Measurements from ENCODE around the gene KIT.
"Not testable (repeated sequence)": the region's sequence is repeated elsewhere in the genome, so short reads cannot be mapped to it uniquely, and the experiment has no call there.

The KIT gene

GRCh38 chr4:54657551-54658251, at the start of gene KIT:
Gene KIT (plus strand): TSS chr4:54657957. CDS start chr4:54658015, 58 bp downstream.
- DNase-seq, result peak; percentile 26

- no peak for DNase-seq
Measured at GRCh38 chr4:54609310-54609709, 48.4 kb upstream of the KIT start.

GRCh38 chr4:54614149-54614548, 43.6 kb upstream of the KIT start:
- no peak for DNase-seq

GRCh38 chr4:54620773-54621172, 37.0 kb upstream of the KIT start:
- no peak for DNase-seq

GRCh38 chr4:54625391-54625790, 32.4 kb upstream of the KIT start:
- no peak for DNase-seq

- DNase-seq, result no peak
Measured at GRCh38 chr4:54626113-54626512, 31.6 kb upstream of the KIT start.

- no peak for DNase-seq
Measured at GRCh38 chr4:54632537-54632936, 25.2 kb upstream of the KIT start.

- DNase-seq, result not testable (repeated sequence)
Measured at GRCh38 chr4:54633102-54633740, 24.5 kb upstream of the KIT start.

GRCh38 chr4:54635318-54635717, 22.4 kb upstream of the KIT start:
- no peak for DNase-seq

GRCh38 chr4:54637325-54637724, 20.4 kb upstream of the KIT start:
- DNase-seq, result no peak

GRCh38 chr4:54641101-54641500, 16.7 kb upstream of the KIT start:
- not testable (repeated sequence) for DNase-seq

GRCh38 chr4:54643172-54643571, 14.6 kb upstream of the KIT start:
- no peak for DNase-seq

GRCh38 chr4:54643958-54644751, 13.6 kb upstream of the KIT start:
- DNase-seq, result no peak

- DNase-seq, result no peak
Measured at GRCh38 chr4:54645830-54646229, 11.9 kb upstream of the KIT start.

GRCh38 chr4:54647070-54647469, 10.7 kb upstream of the KIT start:
- no peak for DNase-seq

GRCh38 chr4:54651050-54651449, 6.7 kb upstream of the KIT start:
- DNase-seq, result no peak

- no peak for DNase-seq
Measured at GRCh38 chr4:54654753-54655152, 3.0 kb upstream of the KIT start.

- DNase-seq, result no peak
Measured at GRCh38 chr4:54657185-54657550, 589 bp upstream of the KIT start.

- peak; percentile 19 for DNase-seq
Measured at GRCh38 chr4:54658252-54659093, 716 bp downstream of the KIT start.

- DNase-seq, result no peak
Measured at GRCh38 chr4:54659313-54659712, 1.6 kb downstream of the KIT start.

- no peak for DNase-seq
Measured at GRCh38 chr4:54659749-54660535, 2.2 kb downstream of the KIT start.

- no peak for DNase-seq
Measured at GRCh38 chr4:54660591-54660990, 2.8 kb downstream of the KIT start.

Data from NCI-H2029 (cell line).